Ecto neural progenitor cell (in vitro differentiated cells): Measurements from ENCODE around the gene PHF8.

Experiments
- DNase-seq: peaks from one replicate; pipeline ENCODE4 v3.0.0-alpha.2; 2018; ENCODE audit warnings: low spot score

The PHF8 gene

DNA sequence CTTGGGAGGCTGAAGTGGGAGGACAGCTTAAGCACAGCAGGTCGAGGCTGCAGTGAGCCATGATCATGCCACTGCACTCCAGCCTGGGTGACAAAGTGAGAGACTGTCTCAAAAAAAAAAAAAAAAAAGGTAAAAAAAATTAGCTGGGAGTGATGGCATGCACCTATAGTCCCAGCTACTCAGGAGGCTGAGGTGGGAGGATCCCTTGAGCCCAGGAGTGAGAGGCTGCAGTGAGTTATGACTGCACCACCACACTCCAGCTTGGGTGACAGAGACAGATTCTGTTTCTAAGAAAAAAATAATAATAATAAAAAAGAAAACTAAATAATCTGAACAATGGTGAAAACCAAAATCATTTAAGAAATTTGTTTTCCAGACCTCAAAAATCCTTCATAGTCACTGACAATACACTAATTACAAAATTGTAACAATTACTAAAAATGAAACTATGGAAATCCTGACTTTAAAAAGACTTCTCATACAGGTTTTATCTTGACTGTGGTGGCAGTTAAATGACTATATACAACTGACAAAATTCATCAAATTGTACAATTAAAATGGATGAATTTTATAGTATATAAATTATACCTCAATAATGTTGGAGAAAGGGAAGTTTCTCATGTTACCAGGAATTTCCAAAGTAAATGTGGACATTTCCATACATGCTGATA lies 31.3 kb downstream of the PHF8 start:
- DNase-seq = no peak

DNA sequence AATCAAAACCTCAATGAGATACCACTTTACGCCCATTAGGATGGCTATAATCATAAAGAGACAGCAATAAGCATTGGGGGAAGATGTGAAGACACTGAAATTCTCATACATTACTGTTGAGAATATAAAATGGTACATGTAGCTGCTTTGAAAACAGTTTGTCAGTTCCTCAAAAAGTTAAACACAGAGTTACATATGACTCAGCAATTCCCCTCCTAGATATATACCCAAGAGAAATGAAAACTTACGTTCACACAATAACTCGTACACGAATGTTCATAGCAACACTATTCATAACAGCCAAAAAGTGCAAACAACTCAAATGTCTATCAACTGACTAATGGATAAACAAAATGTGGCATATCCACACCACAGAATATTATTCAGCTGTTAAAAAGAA lies 36.6 kb downstream of the PHF8 start:
- no peak for DNase-seq

DNA sequence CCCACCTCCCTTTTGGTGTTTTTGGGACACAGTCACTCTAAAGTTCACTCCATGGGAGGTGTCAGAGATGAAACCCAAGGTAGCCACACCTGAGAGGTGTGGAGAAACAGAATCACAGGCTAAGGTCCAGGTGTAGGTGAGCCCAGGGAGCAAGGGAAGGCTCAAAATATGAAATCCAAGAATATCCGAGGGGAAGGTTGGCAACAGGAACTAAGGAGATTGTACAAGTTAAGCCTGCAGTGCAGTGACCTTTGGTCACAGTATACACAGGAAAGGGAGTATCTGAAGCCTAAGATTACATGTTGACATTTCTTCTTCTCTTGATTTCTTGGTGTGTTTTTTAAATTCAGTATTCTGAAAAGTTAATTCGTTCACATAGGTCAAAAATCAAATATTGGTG lies 46.5 kb downstream of the PHF8 start:
- DNase-seq = no peak

DNA sequence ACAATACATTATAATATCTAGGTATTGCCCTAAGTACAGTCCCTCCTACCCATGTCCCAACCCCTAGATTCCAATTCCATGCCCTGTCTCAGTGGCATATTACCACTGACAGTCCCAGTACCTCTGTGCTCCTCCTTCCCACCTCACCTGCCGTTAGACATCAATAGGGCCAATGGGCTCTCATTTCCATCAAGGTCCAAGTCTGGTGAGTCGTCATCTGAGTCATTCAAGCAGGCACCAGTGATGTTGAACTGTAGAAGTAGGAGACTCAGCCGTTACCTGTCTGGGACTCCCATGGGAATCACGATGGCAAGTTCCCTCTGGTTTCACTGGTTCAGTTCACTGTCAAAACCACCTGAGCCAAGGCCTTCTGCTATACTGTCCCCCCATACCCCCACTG lies 51.7 kb downstream of the PHF8 start:
- DNase-seq = no peak

DNA sequence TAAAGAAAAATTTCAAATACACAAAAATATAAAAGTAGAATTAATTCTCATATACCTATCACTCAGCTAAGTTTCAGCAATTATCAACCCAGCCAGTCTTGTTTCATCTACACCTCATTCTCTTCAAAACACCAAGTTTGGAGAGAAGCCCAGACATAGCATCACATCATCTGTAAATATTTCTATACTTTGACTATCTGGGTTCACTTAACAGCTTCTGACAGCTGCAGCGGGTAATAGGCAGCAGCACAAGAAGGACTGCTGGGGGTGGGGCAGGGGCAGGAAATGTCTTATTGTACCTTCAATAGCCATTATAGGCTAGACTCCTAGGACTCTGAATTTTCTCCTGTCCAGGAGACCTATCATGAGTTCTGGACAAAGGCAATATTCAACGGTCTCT lies 54.1 kb downstream of the PHF8 start:
- no peak for DNase-seq

DNA sequence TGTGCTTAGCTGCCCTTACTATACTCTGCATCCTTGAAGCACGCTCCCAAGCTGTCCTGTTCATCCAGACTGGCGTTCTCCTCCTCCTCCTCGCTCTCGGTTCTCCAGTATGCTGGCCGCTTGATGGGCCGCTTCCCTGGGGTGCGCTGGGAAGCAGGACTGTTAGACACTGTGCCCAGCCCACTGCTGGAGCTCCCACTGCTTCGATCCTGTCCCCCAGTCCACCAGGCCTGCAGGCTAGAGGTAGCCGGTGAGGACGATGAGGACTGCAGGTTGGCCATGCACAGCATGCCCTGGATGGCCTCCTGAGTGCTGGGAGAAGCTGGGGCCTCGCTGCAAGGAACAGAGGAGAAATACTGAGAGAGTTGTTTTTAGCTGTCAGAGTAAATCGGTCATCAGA lies 59.4 kb downstream of the PHF8 start:
- DNase-seq = no peak

DNA sequence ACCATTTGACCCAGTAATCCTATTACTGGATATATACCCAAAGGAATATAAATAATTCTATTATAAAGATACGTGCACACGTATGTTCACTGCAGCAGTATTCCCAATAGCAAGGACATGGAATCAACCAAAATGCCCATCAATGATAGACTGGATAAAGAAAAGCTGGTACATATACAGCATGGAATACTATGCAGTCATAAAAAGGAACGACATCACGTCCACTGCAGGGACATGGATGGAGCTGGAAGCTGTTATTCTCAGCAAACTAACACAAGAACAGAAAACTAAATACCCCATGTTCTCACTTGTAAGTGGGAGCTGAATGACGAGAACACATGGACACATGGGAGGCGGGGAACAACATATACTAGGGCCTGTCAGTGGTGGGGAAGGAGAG lies 69.7 kb downstream of the PHF8 start:
- DNase-seq = no peak

DNA sequence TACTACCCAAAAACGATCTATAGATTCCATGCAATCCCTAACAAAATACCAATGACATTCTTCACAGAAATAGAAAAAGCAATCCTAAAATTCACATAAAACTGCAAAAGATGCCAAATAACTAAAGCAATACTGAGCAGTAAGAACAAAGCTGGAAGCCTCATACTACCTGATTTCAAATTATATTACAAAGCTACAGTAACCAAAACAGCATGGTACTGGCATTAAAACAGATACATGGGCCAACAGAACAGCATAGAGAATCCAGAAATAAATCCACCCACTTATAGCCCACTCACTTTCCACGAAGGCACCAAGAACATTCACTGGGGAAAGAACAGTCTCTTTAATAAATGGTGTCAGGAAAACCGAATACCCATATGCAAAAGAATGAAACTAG lies 74.7 kb downstream of the PHF8 start:
- no peak for DNase-seq

DNA sequence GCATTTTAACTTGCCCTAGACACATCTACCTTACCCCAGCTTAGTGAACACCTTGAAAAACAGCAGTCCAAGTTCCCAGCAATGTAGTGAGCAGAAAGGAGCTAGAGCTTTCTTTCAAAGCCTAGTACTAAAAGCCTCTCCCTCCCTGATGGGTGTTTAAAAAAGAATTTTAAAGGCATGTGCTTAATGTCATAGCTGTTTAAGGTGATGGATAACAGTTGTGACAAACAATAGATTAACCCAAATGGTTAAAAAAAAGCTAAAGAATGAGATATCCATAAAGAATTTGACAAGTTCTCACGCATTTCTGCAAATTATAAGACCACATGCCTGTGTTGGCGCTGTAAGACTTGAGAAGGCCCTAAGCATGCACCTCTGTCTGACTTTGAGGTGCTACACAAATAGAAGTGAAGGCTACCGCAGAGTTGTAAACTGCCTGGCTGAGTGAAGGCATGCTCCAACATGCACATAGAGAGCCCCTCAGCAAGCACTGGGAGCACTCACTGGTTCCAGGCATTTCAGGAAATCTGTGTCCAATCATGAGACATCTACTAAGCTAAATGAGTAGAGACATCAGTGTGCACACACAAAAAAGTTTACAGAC lies 94.0 kb downstream of the PHF8 start:
- no peak for DNase-seq

DNA sequence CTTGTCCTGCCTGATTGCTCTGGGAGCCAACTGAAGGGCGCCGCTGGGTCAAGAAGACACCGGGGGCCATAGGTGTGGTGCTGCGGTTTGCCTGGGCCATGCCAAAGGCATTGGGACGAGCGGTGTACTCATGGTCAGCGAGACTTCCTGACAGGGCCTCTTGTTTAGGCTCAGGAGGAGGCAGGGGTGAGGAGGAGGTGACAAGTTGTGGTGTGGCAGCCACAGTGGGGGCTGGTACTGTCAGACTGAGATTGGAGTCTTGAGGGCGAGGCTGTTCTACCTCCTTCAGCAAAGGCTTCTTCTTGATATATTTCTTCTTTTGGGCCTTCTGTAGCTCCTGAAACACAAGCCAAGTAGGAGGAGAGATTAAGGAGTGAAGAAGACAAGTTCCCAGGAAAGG lies 104.1 kb downstream of the PHF8 start:
- DNase-seq = no peak

DNA sequence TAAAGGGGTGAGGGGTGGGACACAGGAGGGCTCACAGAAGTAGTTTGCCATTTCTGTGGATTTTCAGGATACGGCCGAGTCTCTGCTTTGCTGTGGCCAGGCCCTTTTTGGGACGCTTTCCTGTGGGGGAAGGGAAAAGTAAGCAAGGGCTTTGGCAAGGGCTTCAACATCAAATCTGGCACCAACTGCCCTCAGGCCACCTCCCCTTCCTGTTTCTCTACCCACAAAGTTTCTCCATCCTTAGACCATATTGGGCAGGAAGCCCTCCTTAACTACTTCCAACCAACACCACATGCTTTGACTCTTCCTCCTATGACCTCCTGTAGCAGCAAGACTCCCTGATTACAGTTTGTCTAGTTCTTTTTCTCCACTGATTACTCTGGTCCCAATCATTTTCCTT lies 105.1 kb downstream of the PHF8 start:
- no peak for DNase-seq

DNA sequence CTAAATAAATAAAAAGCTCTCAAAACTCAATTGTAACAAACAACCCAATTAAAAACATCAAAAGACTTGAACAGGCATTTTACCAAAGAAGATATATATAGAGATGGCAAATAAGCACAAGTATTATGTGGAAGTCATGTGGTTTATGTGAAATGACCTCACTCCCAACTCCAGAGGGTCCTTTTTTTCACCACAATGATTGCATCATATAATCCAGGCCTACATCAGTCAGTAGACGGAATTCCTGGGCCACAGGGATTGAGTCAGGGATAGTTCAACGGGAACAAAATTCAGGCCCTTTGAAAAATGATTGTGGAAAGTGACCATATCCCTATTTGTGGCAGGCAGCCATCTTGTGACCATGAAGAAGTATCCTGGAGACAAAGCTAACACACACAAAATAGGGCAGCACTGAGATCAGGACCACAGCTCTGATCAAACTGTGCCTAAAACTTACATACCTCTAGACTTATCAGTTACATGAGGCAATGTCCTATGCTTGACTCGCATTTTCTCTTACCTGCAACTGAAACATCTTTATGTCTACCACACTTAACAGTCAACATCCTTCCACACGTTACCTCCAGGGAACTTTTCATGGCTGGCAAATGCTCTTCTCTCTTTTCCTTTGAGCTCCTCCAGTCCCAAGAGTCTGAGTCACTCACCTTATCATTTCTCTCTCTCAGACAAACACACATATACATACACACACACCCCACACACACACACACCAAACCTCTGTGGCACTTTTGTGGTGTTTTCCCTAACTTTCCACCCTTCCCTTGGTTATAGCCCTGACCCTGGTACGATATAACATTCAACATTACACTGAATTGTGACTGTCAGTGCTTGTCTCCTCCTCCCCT lies 113.5 kb downstream of the PHF8 start:
- no peak for DNase-seq

DNA sequence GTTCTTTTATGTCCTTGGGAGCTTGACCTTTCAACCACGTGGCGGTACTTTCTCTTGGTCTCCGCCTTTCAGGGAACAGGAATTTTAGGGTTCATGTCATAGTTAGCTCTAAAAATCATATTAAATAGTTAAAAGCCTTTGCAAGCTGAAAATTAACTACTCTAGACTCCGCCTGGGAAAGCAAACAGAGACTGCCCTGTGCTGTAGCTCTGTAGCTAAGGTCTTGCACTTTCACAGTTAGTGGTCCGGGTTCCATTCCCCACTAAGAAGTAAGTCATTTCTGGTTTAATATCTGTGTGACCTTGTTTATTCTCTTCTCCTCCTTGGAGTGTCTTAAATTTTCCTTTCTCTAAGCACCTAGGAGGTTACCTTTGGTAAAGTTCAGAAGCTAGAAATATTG lies 118.2 kb downstream of the PHF8 start:
- DNase-seq = no peak

DNA sequence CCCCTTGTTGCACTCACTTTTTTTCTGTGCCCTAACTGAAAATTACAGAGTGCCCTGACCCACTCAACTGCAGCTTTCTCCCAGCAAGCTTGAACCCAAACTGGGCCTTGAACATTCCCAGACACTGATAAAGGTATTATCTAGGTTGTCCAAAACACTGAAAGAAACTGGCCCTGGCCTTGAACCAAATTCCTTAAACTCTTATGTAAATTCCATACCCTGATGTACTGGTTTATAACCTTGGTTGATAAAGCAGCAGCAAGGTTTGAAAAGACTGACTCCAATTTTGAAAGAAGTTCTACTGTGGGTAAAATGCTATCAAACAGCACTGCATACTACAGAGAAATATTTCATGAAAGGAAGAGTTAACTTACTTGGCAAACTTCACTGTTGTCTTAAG lies 125.6 kb downstream of the PHF8 start:
- DNase-seq = no peak

DNA sequence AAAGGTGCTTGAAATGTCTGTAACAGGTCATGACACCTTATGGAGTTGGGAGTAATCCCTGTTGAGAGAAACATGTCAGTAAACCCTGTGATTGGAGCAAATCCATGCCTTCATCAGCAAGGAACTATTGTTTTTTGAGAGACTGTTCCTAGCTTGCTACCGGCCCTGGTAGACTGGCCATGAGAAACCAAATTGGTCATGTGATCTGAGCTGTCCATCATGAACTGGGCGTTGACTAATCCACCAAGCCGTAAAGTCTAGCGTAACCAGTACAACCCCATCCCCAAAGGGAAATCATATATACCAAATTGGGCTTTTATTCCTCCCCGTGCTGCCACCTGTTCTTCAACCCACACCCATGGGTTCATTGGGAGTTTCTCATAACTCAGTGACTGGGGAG lies 143.7 kb downstream of the PHF8 start:
- DNase-seq = no peak

DNA sequence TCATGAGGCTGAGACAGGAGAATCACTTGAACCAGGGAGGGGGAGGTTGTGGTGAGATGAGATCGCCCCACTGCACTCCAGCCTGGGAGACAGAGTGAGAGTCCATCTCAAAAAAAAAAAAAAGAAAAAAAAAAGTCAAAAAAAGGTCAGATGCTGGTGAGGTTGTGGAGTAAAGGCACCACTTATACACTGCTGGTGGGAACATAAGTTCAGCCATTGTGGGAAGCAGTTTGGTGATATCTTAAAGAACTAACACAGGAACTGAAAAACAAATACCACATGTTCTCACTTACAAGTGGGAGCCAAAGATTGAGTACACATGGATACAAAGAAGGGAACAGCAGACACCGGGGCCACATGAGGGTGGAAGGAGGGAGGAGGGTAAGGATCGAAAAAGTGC lies 149.0 kb downstream of the PHF8 start:
- no peak for DNase-seq
